K562 (cell line): ENCODE data around the gene HDHD3. TPM values are rescaled to one million over a fixed set of nuclear protein-coding genes. Genes with fewer than 3 reads are reported as not detected.

ENCODE experiments used
- BMI1 ChIP-seq: fragments of 150-350 bp; IDR thresholded peaks from 2 replicates; pipeline ENCODE4 v1.6.1; 2014; ENCODE audit warnings: low read length
- BRCA1 ChIP-seq, 2 experiments: fragments of 450-650 bp in 1 of 2; sonication (generic) in 1 of 2; formaldehyde crosslinking in 1 of 2; IDR thresholded peaks; 2 replicates each; pipeline versions ENCODE4 v1.5.0 to v1.6.1; 2017 to 2020; ENCODE audit warnings: mild to moderate bottlenecking in 1 of 2, missing genetic modification reagents in 1 of 2
- CBFA2T2 ChIP-seq: fragments of 450-650 bp; conservative IDR thresholded peaks from 2 replicates; pipeline ENCODE4 v1.6.1; 2017; ENCODE audit warnings: mild to moderate bottlenecking
- DDX20 ChIP-seq: fragments of 450-650 bp; IDR thresholded peaks from 2 replicates; pipeline ENCODE4 v1.6.1; 2016; ENCODE audit warnings: missing genetic modification characterization, low read depth, mild to moderate bottlenecking, missing compliant biosample characterization, moderate library complexity
- EP300 ChIP-seq: IDR thresholded peaks from 2 replicates; pipeline ENCODE4 v1.6.1; 2012; ENCODE audit warnings: low read length, improper control_type of control experiment
- GTF3C2 ChIP-seq: IDR thresholded peaks from 3 replicates; pipeline ENCODE4 v1.6.1; 2011; ENCODE audit warnings: borderline replicate concordance, mild to moderate bottlenecking, moderate library complexity; ENCODE audit not compliant: insufficient read length; ENCODE audit errors: extremely low read depth
- KAT8 ChIP-seq: fragments of 450-650 bp; IDR thresholded peaks from 2 replicates; pipeline ENCODE4 v1.6.1; 2016; ENCODE audit warnings: low read depth, mild to moderate bottlenecking
- SMARCA5 ChIP-seq: fragments of 450-650 bp; IDR thresholded peaks from 2 replicates; pipeline ENCODE4 v1.6.1; 2016
- SNAPC5 ChIP-seq: fragments of 250-450 bp; sonication (Bioruptor Pico); IDR thresholded peaks from 2 replicates; pipeline ENCODE4 v1.8.0; 2021; ENCODE audit warnings: moderate library complexity, mild to moderate bottlenecking, inconsistent platforms
- STAT6 ChIP-seq: sonication (generic); formaldehyde crosslinking; IDR thresholded peaks from 2 replicates; pipeline ENCODE4 v1.8.1; 2023; ENCODE audit warnings: mild to moderate bottlenecking, missing genetic modification reagents
- USF2 ChIP-seq: sonication (generic); formaldehyde crosslinking; IDR thresholded peaks from 2 replicates; pipeline ENCODE4 v1.5.0; 2020; ENCODE audit warnings: missing genetic modification reagents
- XRCC4 ChIP-seq: IDR thresholded peaks from one replicate; pipeline ENCODE4 v1.6.1; 2011; ENCODE audit not compliant: insufficient read depth, insufficient read length; ENCODE audit errors: extremely low read depth
- ZNF589 ChIP-seq: fragments of 200-800 bp; sonication (Bioruptor generic); IDR thresholded peaks from 2 replicates; pipeline ENCODE4 v1.6.1; 2016; ENCODE audit warnings: low read depth, missing genetic modification characterization, missing compliant biosample characterization
- polyA plus RNA-seq, 8 experiments: library from polyadenylated mRNA; depleted of rRNA in 4 of 8; stranded (reverse) in 5 of 8; unstranded in 3 of 8; fragments of >200 nt; fragmentation: Nextera tagmentation in 2 of 8; fragmentation: Illumina TruSeq in 1 of 8; extraction: Ambion mirVana in 2 of 8; extraction: Trizol in 1 of 8; gene quantifications; 2 replicates each; pipeline versions ENCODE4 v1.2.1 to v1.2.3, GENCODE V29; 2011 to 2014; ENCODE audit warnings: inconsistent platforms in 1 of 8, missing spikeins in 1 of 8
- total RNA-seq, 7 experiments: library from RNA; depleted of rRNA in 6 of 7; stranded (reverse); fragments of >200 nt in 6 of 7; fragmentation: Illumina TruSeq in 2 of 7; extraction: Trizol in 2 of 7; gene quantifications; 2 replicates each; pipeline versions ENCODE4 v1.2.1 to v1.2.3, GENCODE V29; 2011 to 2021; ENCODE audit warnings: low replicate concordance in 1 of 7
- TF ChIP-seq, protein P1 (sequence below): fragments of 450-650 bp; IDR thresholded peaks from 2 replicates; pipeline ENCODE4 v1.7.0; 2016; ENCODE audit warnings: borderline replicate concordance

HDHD3 gene
- total and polyA plus RNA-seq, 9 of the 15 experiments (the other 6 are each of a cell fraction or from before 2014, with no cell fraction given): 1.1 to 19.1 (median 10.9) TPM

GRCh38 chr9:113368982-113369854 lies 7.6 kb downstream of the HDHD3 start (continued):
- TF ChIP-seq, protein P1, sequence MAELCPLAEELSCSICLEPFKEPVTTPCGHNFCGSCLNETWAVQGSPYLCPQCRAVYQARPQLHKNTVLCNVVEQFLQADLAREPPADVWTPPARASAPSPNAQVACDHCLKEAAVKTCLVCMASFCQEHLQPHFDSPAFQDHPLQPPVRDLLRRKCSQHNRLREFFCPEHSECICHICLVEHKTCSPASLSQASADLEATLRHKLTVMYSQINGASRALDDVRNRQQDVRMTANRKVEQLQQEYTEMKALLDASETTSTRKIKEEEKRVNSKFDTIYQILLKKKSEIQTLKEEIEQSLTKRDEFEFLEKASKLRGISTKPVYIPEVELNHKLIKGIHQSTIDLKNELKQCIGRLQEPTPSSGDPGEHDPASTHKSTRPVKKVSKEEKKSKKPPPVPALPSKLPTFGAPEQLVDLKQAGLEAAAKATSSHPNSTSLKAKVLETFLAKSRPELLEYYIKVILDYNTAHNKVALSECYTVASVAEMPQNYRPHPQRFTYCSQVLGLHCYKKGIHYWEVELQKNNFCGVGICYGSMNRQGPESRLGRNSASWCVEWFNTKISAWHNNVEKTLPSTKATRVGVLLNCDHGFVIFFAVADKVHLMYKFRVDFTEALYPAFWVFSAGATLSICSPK: no peak
- TF ChIP-seq KAT8 (no peak), STAT6 (CRISPR knock-in tag) (no peak), USF2 (CRISPR knock-in tag) (no peak), CBFA2T2 (peak; percentile 95), XRCC4 (no peak), EP300 (peak; percentile 95), DDX20 (tag) (no peak), BMI1 (no peak), SMARCA5 (no peak), ZNF589 (CRISPR knock-in tag) (no peak), BRCA1 (IDR thresholded peaks at IDR 0.05) (no peak), BRCA1 (CRISPR knock-in tag; IDR thresholded peaks at IDR 0.05) (no peak), GTF3C2 (no peak), SNAPC5 (CRISPR knock-in tag) (no peak)
